Kidney glomerular epithelial cell (primary cell): ENCODE data around the gene ZCCHC3.
"Not testable (repeated sequence)": the region's sequence is repeated elsewhere in the genome, so short reads cannot be mapped to it uniquely, and the experiment has no call there.

Experiments
- DNase-seq: peaks from one replicate; lab custom pipeline; 2025; lab: John Stamatoyannopoulos, UW

The ZCCHC3 gene

DNA sequence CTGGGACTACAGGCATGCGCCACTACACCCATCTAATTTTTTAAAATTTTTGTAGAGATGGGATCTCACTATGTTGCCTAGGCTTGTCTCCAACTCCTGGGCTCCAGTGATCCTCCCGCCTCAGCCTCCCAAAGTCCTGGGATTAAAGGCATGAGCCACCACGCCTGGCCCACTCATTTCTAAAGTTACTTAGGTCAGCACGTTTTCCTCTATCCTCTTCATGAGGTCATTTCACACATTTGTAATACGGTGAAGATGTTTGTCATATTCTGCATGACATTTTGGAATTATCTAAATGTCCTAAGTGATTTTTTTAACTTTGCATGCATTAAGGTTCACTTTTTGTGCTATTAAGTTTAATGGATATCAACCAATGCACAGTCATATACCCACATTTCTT, 16.0 kb downstream of the ZCCHC3 start:
- no peak for DNase-seq

DNA sequence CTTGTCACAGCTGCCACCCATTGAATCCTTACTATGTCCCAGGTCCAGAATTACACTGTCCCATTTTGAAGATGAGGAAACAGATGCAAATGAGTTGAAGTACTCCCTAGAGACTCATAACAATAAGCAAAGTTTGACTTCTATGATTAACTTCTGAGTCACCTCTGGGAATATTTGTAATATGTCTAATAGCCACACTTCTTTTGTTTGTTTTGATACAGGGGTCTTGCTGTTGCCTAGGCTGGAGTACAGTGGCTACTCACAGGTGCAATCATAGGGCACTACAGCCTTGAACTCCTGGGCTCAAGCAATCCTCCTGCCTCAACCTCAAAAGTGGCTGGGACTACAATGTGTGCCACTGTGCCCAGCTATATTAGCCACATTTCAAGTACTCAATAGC, 16.6 kb downstream of the ZCCHC3 start:
- DNase-seq = peak; percentile 63

DNA sequence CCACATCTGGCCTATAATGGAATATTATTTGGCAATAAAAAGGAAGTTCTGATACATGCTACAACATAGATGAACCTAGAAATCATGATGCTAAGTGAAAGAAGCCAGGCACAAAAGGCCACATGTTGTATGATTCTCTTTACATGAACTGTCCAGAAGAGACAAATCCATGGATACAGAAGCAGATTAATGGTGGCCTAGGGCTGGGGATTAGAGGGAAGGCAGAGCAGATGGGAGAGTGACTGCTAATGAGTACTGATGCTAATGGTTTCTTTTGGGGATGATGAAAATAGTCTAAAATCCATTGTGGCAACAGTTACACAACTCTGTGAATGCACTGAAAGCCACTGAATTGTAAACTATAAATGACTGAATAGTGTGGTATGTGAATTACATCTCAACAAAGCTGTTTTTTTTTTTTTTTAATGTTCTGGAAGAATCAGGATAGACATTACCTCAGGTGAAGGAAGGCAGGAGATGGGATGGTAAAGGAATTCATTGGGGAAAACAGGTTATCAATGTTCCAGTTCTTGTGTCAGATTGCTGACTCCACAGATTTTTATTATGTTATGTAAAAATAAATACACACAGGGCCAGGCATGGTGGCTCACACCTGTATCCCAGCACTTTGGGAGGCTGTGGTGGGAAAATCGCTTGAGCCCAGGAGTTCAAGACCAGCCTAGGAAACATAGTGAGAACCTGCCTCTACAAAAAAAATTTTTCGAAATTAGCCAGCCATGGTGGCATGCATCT, 19.1 kb downstream of the ZCCHC3 start:
- DNase-seq = no peak

DNA sequence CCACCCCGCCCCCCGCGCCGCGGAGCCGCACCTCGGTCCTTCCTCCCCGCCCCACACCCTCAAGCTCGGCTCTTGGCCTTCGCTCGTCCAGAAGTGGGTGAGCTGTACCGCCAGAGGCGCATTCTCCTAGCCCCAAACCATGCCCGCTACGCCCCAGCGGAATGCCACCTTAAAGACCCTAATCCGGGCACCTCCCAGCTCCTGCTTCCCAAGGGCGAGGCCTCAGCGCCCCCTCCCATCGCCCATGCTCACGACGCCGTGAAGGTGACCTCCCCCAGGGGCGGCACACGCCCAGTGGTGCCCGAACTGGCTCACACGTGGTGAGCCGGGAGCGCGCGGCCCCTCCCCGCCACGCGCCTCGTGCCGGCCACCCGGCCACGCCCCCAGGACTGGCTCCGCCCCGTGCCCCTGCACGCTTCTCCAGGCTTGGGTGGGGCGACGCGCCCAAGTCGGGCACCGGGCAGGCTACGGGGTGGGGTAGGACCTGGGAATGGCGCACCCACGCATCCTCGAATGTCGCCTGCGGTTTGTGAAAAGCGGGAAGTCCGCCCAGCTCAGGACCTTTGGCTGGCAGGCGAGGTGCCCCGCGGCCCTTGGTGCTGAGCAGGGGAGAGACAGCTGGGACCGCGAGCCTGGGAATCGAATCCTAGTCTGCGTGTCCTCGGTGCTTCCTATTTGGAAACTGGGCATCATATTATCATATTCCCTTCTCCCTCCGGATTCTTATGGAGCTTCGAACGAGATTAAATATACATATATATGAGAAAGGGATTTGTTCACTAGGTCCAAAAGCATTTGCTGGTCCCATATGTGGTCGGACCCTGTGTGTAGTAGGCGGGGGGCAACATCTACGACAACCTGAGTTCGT, 27.0 kb downstream of the ZCCHC3 start:
- DNase-seq = peak; percentile 70

DNA sequence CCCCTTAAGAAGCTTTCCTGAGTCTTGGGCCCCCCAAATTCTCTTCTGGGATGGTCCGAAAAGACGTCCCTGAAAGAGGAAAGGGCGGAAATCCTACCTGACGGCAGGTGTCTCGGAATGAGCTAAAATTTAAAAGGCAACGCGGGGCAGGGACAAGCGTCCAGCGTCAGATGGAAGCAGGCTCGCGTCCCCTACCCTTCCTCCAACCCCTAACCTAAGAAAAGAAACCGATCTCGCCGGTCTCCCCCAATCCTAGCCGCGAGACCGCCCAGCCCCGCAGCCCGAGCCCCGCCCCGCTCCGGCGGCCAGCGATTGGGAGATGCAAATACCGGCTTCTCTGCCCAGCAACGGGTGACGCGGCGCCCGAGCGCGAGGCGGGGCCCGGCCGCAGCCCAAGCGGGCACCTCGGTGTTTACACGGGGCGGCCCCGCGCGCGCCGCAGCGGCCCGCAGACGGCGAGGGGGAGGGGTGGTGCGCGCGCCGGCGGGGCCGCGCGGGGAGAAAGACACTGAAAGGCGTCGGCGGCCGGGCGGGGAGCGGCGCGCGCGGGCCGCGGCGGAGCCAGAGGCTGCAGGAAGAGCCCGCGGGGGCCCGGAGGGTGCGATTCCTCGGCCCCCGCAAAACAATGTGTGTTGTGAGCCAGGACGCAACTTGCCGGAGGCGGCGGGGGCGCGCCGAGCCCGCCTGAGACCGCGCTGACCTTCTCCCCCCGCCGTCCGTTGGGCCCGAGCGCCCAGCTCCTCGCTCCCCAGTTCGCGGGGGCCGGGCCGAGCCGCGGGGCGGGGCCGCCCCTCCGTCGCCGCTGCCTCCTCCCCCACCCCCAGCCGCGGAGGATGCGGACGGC, 27.9 kb downstream of the ZCCHC3 start, which contains the start of gene SOX12:
Gene SOX12 (plus strand): TSS at position 508 of the 844 bp plus-strand sequence. CDS start 373 bp downstream, outside the sequence.
- DNase-seq = peak; percentile 82

DNA sequence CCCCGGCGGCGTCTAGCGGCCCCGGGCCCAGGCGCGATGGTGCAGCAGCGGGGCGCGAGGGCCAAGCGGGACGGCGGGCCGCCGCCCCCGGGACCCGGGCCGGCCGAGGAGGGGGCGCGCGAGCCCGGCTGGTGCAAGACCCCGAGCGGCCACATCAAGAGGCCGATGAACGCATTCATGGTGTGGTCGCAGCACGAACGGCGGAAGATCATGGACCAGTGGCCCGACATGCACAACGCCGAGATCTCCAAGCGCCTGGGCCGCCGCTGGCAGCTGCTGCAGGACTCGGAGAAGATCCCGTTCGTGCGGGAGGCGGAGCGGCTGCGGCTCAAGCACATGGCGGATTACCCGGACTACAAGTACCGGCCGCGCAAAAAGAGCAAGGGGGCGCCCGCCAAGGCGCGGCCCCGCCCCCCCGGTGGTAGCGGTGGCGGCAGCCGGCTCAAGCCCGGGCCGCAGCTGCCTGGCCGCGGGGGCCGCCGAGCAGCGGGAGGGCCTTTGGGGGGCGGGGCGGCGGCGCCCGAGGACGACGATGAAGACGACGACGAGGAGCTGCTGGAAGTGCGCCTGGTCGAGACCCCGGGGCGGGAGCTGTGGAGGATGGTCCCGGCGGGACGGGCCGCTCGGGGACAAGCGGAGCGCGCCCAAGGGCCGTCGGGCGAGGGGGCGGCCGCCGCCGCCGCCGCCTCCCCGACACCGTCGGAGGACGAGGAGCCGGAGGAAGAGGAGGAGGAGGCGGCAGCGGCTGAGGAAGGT, 28.7 kb downstream of the ZCCHC3 start:
- peak; percentile 23 for DNase-seq

DNA sequence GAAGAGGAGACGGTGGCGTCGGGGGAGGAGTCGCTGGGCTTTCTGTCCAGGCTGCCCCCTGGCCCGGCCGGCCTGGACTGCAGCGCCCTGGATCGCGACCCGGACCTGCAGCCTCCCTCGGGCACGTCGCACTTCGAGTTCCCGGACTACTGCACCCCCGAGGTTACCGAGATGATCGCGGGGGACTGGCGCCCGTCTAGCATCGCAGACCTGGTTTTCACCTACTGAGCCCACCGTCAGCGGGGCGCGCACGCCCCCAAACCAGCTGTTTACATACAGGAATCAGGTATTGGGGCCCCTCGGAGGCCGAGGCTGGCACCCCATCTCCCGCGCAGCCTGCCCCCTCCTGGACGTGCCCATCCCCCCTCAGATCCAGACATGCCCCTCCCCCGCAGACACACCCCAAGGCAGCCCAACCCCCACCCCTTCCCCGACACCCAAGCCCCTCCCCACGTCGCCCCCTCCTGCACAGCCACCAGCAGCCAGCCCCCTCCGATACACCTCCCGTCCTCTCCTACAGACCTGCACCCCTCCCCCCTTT, 29.3 kb downstream of the ZCCHC3 start:
- DNase-seq = no peak

DNA sequence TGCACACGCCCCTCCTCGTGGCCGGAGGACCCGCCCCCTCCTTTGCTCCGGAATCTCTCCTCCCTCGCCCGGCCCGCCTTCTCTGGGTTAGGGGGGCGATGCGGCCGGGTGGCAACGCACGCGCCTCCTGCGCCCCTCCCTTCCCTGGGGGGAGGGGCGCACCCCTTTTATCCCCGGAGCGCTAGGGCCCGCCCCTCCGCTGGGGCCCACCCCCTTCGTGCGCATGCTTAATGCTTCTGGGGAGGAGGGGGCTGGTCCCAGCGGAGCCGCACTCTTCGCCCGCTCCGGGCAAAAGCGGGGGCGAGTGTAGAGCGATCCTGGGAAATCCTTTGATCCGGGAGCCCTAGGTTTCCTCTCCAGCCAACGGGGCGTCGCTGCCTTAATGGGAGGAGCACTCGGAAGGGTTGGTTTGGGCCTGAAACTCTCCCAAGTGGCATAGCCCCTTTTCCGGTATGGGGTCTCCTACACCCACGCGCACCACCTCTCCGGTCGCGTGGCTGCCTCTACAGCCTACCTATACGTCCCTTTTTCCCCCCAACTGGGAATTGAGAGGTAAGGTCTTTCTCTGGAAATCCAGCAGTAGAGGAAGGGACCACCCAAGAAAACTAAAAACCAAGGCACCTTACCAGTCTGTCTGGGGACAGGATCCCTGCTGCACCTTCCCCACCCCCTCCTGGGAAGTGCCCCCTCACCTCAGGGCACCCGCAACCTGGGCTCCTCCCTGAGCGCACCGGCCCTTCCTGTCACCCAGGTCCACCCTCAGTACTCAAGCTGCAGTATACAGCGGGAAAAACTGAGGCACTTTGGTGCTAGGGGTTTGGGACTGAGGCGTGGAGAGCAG, 30.0 kb downstream of the ZCCHC3 start:
- peak; percentile 67 for DNase-seq

DNA sequence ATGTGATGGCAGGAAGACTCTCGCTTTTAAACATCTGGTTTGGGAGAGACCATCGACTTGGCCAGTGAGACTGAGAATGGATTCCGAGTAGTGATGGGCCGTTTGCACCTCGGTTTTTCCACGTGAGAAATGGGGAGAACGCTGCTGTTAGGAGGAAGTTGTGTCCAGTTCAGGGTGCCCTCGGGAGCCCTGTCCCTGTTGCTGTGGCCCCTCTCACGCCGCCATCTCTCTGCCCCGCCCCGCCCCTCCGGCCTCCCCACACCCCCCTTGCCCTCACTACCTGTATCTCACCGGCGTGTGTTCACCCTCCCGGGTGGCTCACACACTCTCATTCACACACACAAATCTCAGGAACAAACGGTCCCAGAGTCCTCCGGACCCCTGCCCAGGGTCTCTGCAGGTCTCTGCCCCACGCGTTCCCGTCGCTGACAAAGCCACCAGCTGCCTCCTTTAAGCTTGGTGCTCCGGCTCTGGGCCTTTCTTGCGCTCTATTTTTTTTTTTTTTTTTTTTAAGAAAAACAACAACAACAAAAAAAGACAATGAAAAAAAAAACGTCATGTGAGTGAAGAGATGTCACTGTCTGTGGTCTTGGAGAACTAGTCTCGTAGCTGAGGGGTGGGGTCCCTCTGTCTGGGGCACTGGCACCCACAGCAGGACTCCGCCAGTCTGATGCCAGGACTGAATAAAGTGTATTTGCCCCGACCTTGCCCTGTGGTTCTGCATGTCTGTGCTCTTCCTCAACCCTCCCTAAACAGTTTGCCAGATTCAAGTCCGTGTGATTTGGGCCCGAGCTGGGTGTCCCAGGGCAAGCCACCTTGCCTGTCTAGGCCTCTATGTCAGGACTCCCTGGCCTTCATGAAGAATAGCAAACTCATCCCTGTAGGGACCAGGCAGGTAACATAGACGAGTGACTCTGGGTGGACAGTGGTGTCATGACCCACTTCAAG, 30.9 kb downstream of the ZCCHC3 start:
- no peak for DNase-seq

DNA sequence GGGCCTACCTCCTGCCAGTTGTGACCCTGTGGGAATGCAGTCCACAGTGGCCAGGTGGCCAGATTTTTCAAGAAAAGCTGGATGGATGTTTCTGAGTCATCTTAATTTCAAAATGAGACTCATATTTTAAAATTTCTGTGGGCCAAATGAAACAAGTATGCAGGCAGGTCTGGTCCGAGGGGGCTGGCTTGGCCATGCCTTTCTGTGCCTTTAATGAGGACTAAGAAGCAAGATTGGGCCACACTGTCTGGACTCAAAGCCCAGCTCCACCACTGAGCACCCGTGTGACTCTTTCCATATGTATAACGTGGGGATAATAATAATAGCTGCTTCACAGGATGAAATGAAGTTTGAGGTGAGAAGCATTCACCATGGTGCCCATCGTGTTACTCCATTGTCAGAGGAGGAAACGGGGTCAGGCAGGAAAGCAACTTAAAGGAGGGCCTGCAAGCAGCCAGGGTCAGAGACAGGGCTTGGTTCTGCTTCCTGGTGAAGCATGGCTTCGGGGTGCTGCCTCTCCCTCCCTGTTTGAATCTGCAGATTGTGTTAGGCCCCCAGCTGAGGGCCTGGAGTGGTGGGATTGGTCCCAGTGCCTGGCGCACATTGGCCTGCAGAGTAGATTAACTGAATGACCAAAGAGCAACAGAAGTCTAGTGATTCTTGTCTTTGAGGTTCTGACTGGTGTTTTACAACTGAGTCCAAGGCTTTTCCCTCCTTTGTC, 31.8 kb downstream of the ZCCHC3 start:
- DNase-seq = no peak

DNA sequence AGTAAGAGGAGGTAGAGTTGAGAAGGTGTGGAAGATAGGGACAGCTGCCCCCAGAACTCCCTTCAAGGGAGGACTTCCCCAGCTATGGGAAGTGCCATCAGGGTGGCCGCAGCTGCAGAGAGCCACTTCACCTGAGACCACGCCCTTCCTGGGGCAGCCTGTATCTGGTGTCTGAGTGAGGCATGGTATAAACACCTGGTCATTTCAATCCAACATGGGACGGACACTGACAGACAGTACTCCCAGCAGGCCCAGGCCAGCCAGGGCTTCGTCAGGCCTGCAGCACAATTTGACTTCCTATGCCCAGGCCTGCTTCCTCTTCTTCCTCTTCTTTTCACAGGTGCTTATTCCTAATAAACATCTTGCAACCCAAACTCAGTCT, 32.5 kb downstream of the ZCCHC3 start:
- DNase-seq = no peak

DNA sequence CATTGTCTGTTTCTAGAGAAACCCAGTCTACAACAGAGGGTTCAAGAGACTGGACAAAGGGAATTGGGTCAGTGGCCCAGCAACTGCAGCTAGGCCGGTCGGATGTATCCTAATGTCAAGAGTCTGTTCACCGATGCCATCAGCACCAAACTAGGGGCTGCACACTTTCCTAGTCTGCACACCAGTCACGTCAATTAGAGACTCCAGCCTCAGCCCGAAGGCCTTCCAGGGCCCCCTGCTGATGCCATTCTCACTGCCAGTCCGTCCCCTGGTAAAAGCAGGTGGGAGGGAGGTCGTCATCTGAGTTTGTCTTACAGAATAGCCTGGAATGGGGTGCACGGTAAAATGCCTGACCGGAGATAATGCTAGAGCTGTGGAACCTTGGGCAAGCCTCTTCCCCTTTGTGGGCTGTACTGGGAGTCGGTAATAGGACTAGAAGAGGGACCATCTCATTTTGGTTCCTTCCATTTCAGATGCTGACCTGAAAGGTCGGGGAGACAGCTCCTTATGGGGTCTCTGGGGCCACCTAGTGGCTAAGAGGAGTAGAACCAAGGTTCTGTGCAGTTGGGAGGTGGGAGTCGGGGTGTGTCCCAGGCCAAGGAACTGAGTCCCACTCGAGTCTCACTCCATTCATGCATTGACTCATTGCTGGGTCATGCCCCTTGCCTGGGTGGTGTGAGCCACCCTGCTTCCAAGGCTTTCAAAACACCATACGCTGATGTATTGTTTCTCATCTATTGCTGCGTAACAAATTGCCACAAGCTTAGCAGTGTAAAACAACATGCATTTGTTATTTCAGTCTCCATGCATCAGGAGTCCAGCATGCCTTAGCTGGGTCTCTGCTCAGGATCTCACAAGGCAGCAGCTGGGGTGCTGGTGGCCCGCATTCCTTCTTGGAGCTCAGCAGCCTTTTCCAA, 33.1 kb downstream of the ZCCHC3 start:
- peak; percentile 41 for DNase-seq

DNA sequence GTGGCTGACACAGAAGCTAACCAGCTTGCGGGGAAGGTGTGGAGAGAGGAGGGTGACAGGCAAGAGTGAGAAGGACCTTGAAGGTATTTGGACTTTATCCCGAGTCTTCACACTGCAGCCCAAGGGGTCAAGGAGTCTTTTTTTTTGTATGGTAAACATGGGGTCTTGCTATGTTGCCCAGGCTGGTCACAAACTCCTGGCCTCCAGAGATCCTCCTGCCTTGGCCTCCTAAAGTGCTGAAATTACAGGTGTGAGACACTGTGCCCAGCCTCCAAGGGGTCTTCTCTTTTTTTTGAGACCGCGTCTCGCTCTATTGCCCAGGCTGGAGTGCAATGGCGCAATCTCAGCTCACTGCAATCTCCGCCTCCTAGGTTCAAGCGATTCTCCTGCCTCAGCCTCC, 37.2 kb downstream of the ZCCHC3 start:
- no peak for DNase-seq

DNA sequence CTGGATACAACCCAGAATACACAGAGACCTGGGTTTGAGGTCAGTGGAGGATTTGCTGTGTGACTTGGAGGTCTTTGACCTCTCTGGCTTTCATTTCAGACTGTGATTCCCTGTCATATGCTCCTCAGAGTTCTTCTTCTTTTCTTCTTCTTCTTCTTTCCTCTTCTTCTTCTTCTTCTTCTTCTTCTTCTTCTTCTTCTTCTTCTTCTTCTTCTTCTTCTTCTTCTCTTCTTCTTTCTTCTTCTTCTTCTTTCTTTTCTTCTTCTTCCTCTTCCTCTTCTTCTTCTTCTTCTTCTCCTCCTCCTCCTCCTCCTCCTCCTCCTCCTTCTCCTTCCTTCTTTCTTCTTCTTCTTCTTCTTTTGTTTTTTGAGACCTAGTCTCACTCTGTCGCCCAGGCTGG, 38.7 kb downstream of the ZCCHC3 start:
- not testable (repeated sequence) for DNase-seq

DNA sequence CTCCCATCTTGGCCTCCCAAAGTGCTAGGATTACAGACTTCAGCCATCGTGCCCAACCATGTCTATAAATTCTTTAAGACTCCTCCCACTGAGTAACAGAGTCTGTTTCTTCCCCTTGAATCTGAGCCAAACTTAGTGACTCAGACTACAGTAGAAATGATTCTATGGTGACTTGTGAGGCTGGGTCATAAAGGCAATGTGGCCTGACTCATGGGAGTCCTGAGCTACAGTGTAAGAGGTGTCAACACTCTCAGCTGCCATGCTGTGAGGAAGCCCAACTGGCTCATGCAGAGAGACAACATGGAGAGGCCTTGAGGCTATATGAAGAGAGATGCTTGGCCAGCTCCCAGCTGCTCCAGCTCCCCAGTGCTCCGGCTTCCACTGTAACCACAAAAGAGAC, 44.3 kb downstream of the ZCCHC3 start:
- DNase-seq = peak; percentile 47

DNA sequence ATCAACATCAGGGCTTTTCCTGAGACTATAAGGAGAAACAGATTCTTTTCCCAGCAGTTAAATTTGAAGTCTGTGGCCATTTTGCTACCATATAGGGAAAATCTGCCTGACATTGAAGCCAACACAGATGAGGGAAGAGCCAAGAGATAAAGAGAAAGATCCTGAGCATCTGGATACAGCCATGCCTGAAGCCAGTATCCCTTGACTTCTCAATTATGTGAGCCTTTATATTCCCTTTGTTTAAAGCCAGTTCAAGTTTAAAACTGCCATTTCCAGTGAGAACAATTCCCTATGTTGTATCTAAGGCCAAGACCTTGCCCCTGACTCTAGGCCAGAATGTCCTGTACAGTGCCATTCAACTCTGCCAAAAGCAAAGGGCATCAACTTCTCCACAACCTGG, 45.7 kb downstream of the ZCCHC3 start:
- DNase-seq = no peak

DNA sequence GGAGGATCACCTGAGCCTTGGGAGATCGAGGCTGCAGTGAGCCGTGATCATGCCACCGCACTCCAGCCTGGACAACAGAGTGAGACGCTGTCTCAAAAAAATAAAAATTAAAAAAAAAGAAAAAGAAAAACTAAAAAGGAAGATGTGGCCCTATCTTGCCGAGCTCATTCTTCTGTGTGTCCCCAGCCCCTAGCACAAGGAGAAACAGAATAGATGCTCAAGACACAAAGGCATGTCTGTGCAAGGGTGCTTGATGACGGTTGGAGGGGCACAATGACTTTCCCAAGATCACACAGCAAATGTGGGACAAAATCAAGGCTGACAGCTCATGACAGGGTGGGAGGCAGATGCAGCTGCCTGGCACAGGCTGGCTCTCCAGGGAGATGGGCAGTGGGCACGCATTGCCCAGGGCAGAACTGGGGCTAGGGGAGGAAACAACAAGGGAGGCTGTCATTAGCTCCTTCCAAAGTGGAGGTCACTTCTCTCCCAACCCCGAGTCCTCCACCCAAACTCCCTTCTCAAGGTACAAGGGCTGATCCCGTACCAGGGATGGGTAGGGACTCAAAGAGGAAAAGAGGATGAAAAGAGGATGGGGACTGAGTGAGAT, 48.8 kb downstream of the ZCCHC3 start:
- DNase-seq = no peak
